Lower lobe of right lung (tissue), 2 donors: ENCODE results near the gene PRKN. TPM values are rescaled to one million over a fixed set of nuclear protein-coding genes. Genes with fewer than 3 reads are reported as not detected.

Experiments used
- ATAC-seq, 2 donors: fragments of 200-7000 bp; cut with Tn5 transposase; one replicate each; pipeline ENCODE4 v1.9.1; 2020 to 2022; ENCODE audit warnings: mild to moderate bottlenecking in 2 of 2, moderate library complexity in 2 of 2
- DNase-seq: peaks from one replicate; pipeline ENCODE4 v3.0.0-alpha.2; 2020
- H3K27ac ChIP-seq: fragments of 200-600 bp; one replicate; pipeline ENCODE4 v1.8.0; 2022
- H3K27me3 ChIP-seq: fragments of 200-600 bp; one replicate; pipeline ENCODE4 v1.8.0; 2022; ENCODE audit warnings: low read depth
- H3K36me3 ChIP-seq: fragments of 200-600 bp; one replicate; pipeline ENCODE4 v1.8.0; 2022; ENCODE audit warnings: mild to moderate bottlenecking
- H3K4me1 ChIP-seq: fragments of 200-600 bp; one replicate; pipeline ENCODE4 v1.8.0; 2022
- H3K4me3 ChIP-seq: fragments of 200-600 bp; one replicate; pipeline ENCODE4 v1.8.0; 2022; ENCODE audit warnings: mild to moderate bottlenecking
- H3K9me3 ChIP-seq: fragments of 200-600 bp; one replicate; pipeline ENCODE4 v1.8.0; 2022
- intact Hi-C: fragments of 100-400 bp; cut with DNase I; formaldehyde crosslinking; loops from one replicate; pipeline ENCODE4 v1.11.0; 2022
- total RNA-seq: library from RNA; stranded (reverse); fragmentation: NEBNext Ultra II Directional; extraction: Animal tissue kit (Norgen Biotek cat#: 25700); gene quantifications from one replicate; pipeline ENCODE4 v1.2.1, GENCODE V29; 2021
- TF ChIP-seq, protein P1 (sequence below): fragments of 200-600 bp; IDR thresholded peaks from one replicate; pipeline ENCODE4 v1.8.0; 2022; ENCODE audit warnings: antibody characterized with exemption, mild to moderate bottlenecking
- donor health status: DM: no; HTN: yes; CAD: no; lungs with severe emphysema.

PRKN gene
- total RNA-seq, 1 donor from 2014 or later, result 6.1 TPM

- Histone ChIP-seq H3K27me3 (no peaks in the 10 kb centered on the region), H3K9me3 (no peaks in the 10 kb centered on the region), H3K36me3 (no peaks in the 10 kb centered on the region), H3K4me3 (no peak overlapping the region), H3K27ac (no peak overlapping the region), H3K4me1 (no peaks in the 10 kb centered on the region)
- DNase-seq (no peak), ATAC-seq (no peak)
- intact Hi-C loops, result no loop called here
- TF ChIP-seq, protein P1, sequence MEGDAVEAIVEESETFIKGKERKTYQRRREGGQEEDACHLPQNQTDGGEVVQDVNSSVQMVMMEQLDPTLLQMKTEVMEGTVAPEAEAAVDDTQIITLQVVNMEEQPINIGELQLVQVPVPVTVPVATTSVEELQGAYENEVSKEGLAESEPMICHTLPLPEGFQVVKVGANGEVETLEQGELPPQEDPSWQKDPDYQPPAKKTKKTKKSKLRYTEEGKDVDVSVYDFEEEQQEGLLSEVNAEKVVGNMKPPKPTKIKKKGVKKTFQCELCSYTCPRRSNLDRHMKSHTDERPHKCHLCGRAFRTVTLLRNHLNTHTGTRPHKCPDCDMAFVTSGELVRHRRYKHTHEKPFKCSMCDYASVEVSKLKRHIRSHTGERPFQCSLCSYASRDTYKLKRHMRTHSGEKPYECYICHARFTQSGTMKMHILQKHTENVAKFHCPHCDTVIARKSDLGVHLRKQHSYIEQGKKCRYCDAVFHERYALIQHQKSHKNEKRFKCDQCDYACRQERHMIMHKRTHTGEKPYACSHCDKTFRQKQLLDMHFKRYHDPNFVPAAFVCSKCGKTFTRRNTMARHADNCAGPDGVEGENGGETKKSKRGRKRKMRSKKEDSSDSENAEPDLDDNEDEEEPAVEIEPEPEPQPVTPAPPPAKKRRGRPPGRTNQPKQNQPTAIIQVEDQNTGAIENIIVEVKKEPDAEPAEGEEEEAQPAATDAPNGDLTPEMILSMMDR, result no peak
Measured at GRCh38 chr6:162697872-162698403, 29.6 kb downstream of the PRKN start.

- no peaks in the 10 kb centered on the region for H3K27me3 ChIP-seq
- no peaks in the 10 kb centered on the region for H3K36me3 ChIP-seq
Measured at GRCh38 chr6:162690158-162690557, 37.4 kb downstream of the PRKN start.

DNA sequence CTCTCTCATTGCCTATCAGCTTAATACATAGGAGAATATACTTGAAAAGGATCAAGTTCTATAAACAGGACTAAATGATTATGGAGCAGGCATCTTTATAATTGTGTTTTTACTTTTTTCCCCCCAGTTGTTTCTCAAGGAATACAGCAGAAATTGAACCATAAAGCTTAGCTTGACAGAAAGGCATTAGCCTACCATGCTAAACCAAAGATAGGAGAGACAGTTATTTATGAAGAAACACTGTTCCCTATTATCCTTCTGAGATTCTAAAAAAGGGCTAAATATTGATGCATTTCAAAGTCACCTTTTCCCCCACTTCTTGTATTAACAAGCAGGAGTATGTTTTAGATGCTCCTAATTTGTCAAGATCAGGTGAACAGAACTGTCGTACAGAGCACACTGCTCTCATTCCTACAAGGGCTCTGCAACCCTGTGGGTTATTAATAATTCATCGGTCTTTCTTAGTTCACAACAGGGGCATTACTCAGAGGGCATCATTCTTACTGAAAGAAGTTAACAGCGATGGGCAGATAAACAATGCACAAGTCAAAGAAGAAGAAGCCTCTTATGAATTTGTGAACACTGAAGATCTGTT lies 38.7 kb downstream of the PRKN start:
- Histone ChIP-seq H3K9me3 (no peaks in the 10 kb centered on the region), H3K36me3 (no peaks in the 10 kb centered on the region), H3K4me3 (no peak overlapping the region), H3K27me3 (no peaks in the 10 kb centered on the region), H3K4me1 (no peaks in the 10 kb centered on the region), H3K27ac (no peak overlapping the region)
- intact Hi-C loops, result no loop called here
- no peak for DNase-seq
- TF ChIP-seq, protein P1, result no peak
- no peak for ATAC-seq

More at GRCh38 chr6:162690158-162690557, 37.4 kb downstream of the PRKN start:
- H3K27ac ChIP-seq, result no peak overlapping the region
- no peak for DNase-seq
- no peak for ATAC-seq
- TF ChIP-seq, protein P1, result no peak
- no peaks in the 10 kb centered on the region for H3K9me3 ChIP-seq
- H3K4me1 ChIP-seq, result no peaks in the 10 kb centered on the region
- no peak overlapping the region for H3K4me3 ChIP-seq
- intact Hi-C loops, result no loop called here

DNA sequence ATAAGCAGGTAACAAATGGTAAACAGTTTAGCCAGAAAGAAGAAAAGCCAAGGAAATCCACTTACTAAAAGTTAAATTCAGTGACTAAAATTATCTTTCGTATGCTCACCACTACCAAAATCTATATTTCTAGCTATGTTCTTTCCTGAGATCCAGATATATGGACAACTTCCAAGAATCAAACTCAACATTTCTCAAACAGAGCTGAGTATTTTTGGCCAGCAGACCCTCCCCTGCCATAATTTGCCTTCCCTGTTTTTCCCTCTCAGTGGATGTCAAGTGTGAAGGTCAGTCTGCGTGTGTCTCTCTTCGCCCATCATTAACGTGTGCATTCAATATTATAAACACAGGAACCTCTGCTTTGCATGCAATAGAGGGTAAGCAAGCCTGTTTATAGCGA lies 42.0 kb downstream of the PRKN start:
- ATAC-seq, result no peak
- H3K9me3 ChIP-seq, result no peaks in the 10 kb centered on the region
- TF ChIP-seq, protein P1, result no peak
- no peak overlapping the region for H3K27ac ChIP-seq
- intact Hi-C loops, result no loop called here
- no peaks in the 10 kb centered on the region for H3K36me3 ChIP-seq
- no peaks in the 10 kb centered on the region for H3K27me3 ChIP-seq
- no peak for DNase-seq
- no peak overlapping the region for H3K4me3 ChIP-seq
- H3K4me1 ChIP-seq, result no peaks in the 10 kb centered on the region

DNA sequence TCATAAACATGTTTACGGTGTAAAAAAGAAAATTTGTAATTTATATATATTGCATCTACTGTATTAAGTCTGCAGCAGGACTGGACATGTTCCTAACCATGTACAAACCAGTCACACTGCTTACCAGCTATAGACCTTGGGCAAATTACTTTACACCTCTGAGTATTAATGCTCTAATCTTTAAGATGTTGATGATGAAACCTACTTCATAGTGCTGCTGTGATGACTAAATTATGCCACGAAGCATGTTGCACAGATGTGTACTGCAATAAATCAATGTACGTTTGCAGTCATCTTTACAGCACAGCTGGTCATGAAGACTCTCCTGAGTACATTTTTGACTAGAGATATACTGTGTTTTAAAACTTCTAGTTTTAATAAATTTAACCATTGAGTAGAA lies 42.6 kb downstream of the PRKN start:
- Histone ChIP-seq H3K4me3 (no peak overlapping the region), H3K9me3 (no peaks in the 10 kb centered on the region), H3K36me3 (no peaks in the 10 kb centered on the region), H3K4me1 (no peaks in the 10 kb centered on the region), H3K27me3 (no peaks in the 10 kb centered on the region), H3K27ac (no peak overlapping the region)
- TF ChIP-seq, protein P1, result no peak
- no peak for DNase-seq
- intact Hi-C loops, result no loop called here
- no peak for ATAC-seq
